ENCODE results near the gene TMEM243. TPM values are rescaled to one million over a fixed set of nuclear protein-coding genes. Genes with fewer than 3 reads are reported as not detected.

Gene TMEM243
- total RNA-seq, 1 experiment from 2014 or later = 23.5 TPM

- no peak overlapping the region for H2BK5ac ChIP-seq (ENCODE audit: insufficient read length, low read length)
- Mint-ChIP-seq H3K9me3 (peaks cover 2% of the 10 kb centered on the region in 2 experiments; a peak in 2 of 5 replicates), H3K27me3 (ENCODE audit: low read depth) (peaks cover 26% of the 10 kb centered on the region), H3K4me1 (no peaks in the 10 kb centered on the region), H3K4me3 (no peak overlapping the region), H3K36me3 (ENCODE audit: insufficient read depth in 1 of 3, low read depth in 3 of 3) (no peaks in the 10 kb centered on the region), H3K27ac (no peak overlapping the region; a peak in 2 of 7 replicates)
- H4K20me1 ChIP-seq (ENCODE audit: control insufficient read depth, insufficient read depth, insufficient read length) = no peaks in the 10 kb centered on the region
- H3K14ac ChIP-seq (ENCODE audit: insufficient read depth, low read length) = no peak overlapping the region
- no peak overlapping the region for H3T11ph ChIP-seq (ENCODE audit: low read length)
- no peaks in the 10 kb centered on the region for H3K23me2 ChIP-seq (ENCODE audit: insufficient read length, low read depth, low read length, poor library complexity, severe bottlenecking)
- H2AFZ ChIP-seq (ENCODE audit: low read length) = no peak overlapping the region
- H3K27me3 ChIP-seq (ENCODE audit: insufficient read depth, low read length) = no peaks in the 10 kb centered on the region
- no peak overlapping the region for H4K91ac ChIP-seq (ENCODE audit: insufficient read length, low read depth, low read length)
- H2AK5ac ChIP-seq (ENCODE audit: insufficient read length, low read length) = no peak overlapping the region
- H2BK20ac ChIP-seq (ENCODE audit: low read depth, low read length, poor library complexity, severe bottlenecking) = no peak overlapping the region
- H3K18ac ChIP-seq (ENCODE audit: insufficient read length, low read depth, low read length) = no peak overlapping the region
- H3K4me2 ChIP-seq (ENCODE audit: insufficient read depth, insufficient read length, low read length) = no peak overlapping the region
- H3K27ac ChIP-seq (ENCODE audit: insufficient read length, low read depth, low read length) = no peak overlapping the region
- no peak overlapping the region for H3K23ac ChIP-seq (ENCODE audit: insufficient read length, low read depth, low read length)
- H3K9ac ChIP-seq (ENCODE audit: extremely low read depth, insufficient read length, low read length) = no peak overlapping the region
- no peaks in the 10 kb centered on the region for H3K9me3 ChIP-seq (ENCODE audit: control insufficient read depth, low read depth, low read length)
- H3K56ac ChIP-seq (ENCODE audit: insufficient read length, low read depth, low read length) = no peak overlapping the region
- H3K79me2 ChIP-seq (ENCODE audit: insufficient read depth, low read length) = no peaks in the 10 kb centered on the region
- no peak for TF ChIP-seq CTCF (conservative IDR thresholded peaks at IDR 0.05)
- DNase-seq = no peak
- no CpG with 5 or more reads among the region's 8 CpGs for WGBS (ENCODE audit: extremely low coverage, insufficient read length, low lambda C conversion rate)
- no peaks in the 10 kb centered on the region for H3K79me1 ChIP-seq (ENCODE audit: insufficient read depth, low read depth, low read length, poor library complexity, severe bottlenecking)
- no peak overlapping the region for H2BK15ac ChIP-seq (ENCODE audit: low read depth, low read length)
- no peak overlapping the region for H2BK120ac ChIP-seq (ENCODE audit: low read depth, low read length, poor library complexity, severe bottlenecking)
- H4K8ac ChIP-seq (replicated peaks; ENCODE audit: insufficient read length, low read depth, low read length) = no peak overlapping the region
- H2BK12ac ChIP-seq (ENCODE audit: insufficient read length, low read depth, low read length) = no peak overlapping the region
- no peaks in the 10 kb centered on the region for H3K4me1 ChIP-seq (ENCODE audit: insufficient read depth, low read length)
- H4K5ac ChIP-seq (ENCODE audit: insufficient read length, low read depth, low read length) = no peak overlapping the region
- no peak overlapping the region for H3K4ac ChIP-seq (ENCODE audit: low read depth, low read length)
Measured at GRCh38 chr7:87263537-87263936, 44.0 kb upstream of the TMEM243 start.
